ENCODE results near the gene AVPR2.

The AVPR2 gene

DNA sequence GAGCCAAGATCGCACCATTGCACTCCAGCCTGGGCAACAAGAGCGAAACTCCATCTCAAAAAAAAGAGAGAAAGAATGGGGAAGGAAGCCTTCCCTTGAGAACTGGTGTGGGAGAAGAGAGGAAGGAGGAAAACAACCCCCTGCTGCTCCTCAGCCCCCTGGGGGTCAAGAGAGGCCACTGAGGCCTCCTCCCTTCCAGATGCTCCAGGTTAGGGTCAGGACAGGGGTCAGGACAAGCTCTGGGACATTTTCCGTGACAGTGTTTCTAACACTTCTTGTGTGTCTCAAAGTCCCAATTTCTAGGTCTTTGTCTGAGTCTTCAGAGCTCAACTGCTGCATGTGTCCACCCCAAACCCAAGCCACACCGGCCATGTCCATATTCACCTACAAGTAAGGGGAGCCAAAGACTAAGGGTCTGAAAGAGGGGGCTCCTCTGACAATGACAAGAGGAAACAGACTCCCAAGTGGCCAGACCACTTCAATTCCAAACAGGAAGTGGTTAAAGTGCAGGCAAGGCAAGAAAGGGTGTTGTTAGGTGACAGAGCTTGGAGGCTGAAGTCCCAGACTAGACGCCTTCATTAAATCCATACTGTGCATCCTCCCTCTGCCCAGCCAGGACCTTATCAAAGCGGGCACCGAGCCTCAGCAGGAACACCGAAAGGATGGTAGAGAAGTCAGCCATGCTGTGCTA is 26.8 kb upstream of the AVPR2 start:
- H3K27ac ChIP-seq: no peak overlapping the region
- TF ChIP-seq, protein P1, sequence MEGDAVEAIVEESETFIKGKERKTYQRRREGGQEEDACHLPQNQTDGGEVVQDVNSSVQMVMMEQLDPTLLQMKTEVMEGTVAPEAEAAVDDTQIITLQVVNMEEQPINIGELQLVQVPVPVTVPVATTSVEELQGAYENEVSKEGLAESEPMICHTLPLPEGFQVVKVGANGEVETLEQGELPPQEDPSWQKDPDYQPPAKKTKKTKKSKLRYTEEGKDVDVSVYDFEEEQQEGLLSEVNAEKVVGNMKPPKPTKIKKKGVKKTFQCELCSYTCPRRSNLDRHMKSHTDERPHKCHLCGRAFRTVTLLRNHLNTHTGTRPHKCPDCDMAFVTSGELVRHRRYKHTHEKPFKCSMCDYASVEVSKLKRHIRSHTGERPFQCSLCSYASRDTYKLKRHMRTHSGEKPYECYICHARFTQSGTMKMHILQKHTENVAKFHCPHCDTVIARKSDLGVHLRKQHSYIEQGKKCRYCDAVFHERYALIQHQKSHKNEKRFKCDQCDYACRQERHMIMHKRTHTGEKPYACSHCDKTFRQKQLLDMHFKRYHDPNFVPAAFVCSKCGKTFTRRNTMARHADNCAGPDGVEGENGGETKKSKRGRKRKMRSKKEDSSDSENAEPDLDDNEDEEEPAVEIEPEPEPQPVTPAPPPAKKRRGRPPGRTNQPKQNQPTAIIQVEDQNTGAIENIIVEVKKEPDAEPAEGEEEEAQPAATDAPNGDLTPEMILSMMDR (conservative IDR thresholded peaks at IDR 0.05): no peak
- TF ChIP-seq ZFX (IDR thresholded peaks at IDR 0.05): no peak

- no peak for TF ChIP-seq ZFX (IDR thresholded peaks at IDR 0.05)
- TF ChIP-seq, protein P1 (conservative IDR thresholded peaks at IDR 0.05): no peak
- H3K27ac ChIP-seq: no peak overlapping the region
Measured at GRCh38 chrX:153878345-153878744, 26.1 kb upstream of the AVPR2 start.

DNA sequence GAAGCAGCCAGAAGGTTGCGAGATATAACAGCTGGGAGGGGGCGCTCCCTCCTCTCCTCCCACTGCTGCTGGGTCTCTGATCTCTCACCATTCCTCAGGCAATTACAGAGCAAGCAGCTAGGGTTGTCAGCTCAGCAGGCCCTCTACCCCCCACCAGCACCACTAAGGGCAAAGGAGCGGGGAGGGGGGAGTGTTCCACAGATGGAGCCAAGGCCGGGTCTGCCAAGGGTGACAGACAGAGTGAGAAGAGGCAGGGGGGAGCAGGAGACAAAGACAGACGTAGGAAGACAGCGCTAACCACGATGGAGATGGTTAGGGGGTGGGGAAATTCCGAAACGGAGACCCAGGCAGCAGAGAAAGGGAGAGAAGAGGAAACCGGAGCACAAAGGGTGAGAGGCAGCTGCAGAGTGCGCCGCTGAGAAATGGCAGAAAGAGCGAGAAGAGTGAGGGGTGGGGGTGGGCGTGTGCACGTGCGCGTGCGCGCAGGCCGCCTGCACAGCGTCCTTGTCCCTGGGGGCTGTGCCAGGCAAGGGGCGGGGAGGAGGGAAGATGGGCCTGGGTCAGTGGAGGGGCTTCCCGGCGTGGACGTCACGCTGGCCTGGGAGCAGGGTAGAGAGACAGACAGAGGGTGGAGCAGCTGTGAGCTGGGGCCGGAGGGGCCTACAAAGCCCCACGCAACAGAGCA is 25.4 kb upstream of the AVPR2 start:
- no peak for TF ChIP-seq ZFX (IDR thresholded peaks at IDR 0.05)
- TF ChIP-seq, protein P1 (conservative IDR thresholded peaks at IDR 0.05): no peak
- H3K27ac ChIP-seq: no peak overlapping the region

- no peak overlapping the region for H3K27ac ChIP-seq
- no peak for TF ChIP-seq ZFX (IDR thresholded peaks at IDR 0.05)
- TF ChIP-seq, protein P1 (conservative IDR thresholded peaks at IDR 0.05): no peak
Measured at GRCh38 chrX:153879741-153880439, 24.6 kb upstream of the AVPR2 start.

GRCh38 chrX:153880440-153880815 is 24.0 kb upstream of the AVPR2 start:
- H3K27ac ChIP-seq: no peak overlapping the region
- TF ChIP-seq, protein P1 (conservative IDR thresholded peaks at IDR 0.05): no peak
- no peak for TF ChIP-seq ZFX (IDR thresholded peaks at IDR 0.05)

DNA sequence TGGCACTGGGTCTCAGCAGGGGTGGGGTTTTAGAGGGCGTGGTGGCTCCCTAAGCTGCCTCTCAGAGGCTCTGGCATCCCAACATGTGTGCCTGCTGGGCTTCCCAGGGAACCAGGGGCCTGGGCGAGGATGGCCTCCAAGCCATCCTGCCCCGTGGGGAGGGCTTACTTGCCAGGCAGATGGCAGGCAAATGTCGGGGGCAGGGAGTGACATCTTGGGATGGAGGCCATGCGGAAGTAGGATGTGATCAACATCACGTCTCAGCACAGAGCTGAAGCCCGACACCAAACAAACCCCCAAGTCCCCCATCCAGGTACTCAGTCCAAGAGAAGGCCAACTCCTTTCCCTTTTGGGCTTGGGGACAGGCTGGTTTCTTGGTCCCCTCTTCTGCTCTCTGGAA is 23.2 kb upstream of the AVPR2 start:
- H3K27ac ChIP-seq: no peak overlapping the region

More for the DNA sequence above, 23.2 kb upstream of the AVPR2 start:
- TF ChIP-seq ZFX (IDR thresholded peaks at IDR 0.05): no peak
- TF ChIP-seq, protein P1 (conservative IDR thresholded peaks at IDR 0.05): no peak

Data from C4-2B (cell line).